Measurements from ENCODE around the gene SOSTDC1. TPM values are rescaled to one million over a fixed set of nuclear protein-coding genes. Genes with fewer than 3 reads are reported as not detected.

SOSTDC1 gene
- total and polyA plus RNA-seq, 7 experiments from 2014 or later = not detected

DNA sequence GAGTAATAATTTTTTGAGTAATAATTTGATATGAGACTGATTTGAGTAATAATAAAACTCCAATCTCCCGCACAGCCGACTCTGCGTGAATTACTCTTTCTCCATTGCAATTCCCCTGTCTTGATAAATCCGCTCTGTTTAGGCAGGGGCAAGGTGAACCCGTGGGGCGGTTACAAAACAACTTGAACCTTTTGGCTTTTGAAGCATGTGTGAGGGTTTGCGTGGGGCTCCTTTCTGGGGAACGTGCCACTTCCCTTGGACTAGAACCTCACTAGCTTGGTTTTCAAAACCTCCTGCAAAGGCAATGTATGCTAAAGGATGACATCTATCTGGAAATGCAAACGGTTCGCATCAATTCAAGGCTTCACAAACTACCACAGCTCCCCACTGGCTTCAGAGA, 45.7 kb downstream of the SOSTDC1 start:
- POLR2A ChIA-PET = interaction anchor here (0.7 to 2.2 kb wide), 4 partner anchors 12 to 878 kb away, joined by 3 to 19 read pairs (median 10); partner anchors contain the start of genes AHR, ANKMY2 and BZW2
- CTCF ChIA-PET = interaction anchor here (1.2 to 2.3 kb wide), 3 partner anchors 9 to 226 kb away, joined by 3 to 5 read pairs (median 5); partner anchors contain the start of genes ANKMY2 and BZW2
- Mint-ChIP-seq H3K9me3 (peaks cover 0 to 5% (median 0%) of the 10 kb centered on the region in 11 donors), H3K4me3 (peak overlapping the region; percentile 82 to 96 (median 88)), H3K27me3 (peaks cover 0 to 19% (median 0%) of the 10 kb centered on the region in 5 donors), H3K27ac (peak overlapping the region in 8 of 9 donors; percentile 84 to 98 (median 92)), H3K36me3 (peaks cover 0 to 5% (median 0%) of the 10 kb centered on the region in 5 donors), H3K4me1 (peaks cover 7 to 23% (median 15%) of the 10 kb centered on the region in 7 donors)
- ATAC-seq = no peak
- Histone ChIP-seq H3K36me3 (ENCODE audit: control insufficient read depth in 2 of 3, insufficient read depth in 3 of 3, low read length in 3 of 3) (no peaks in the 10 kb centered on the region), H3K4me3 (ENCODE audit: low read length) (no peak overlapping the region), H3K4me1 (ENCODE audit: control insufficient read depth in 2 of 2, insufficient read depth in 2 of 2, low read length in 2 of 2) (peaks cover 6 to 9% of the 10 kb centered on the region in 2 donors), H3K27me3 (ENCODE audit: control insufficient read depth in 2 of 2, insufficient read depth in 2 of 2, low read length in 2 of 2) (no peaks in the 10 kb centered on the region), H3K27ac (ENCODE audit: low read depth, low read length) (peak overlapping the region; percentile 78), H3K9me3 (ENCODE audit: control insufficient read depth in 2 of 3, low read length in 3 of 3) (no peaks in the 10 kb centered on the region)
- no peak for DNase-seq
- intact Hi-C loops (cut with micrococcal nuclease) = loop anchor here (1.0 to 5.0 kb wide), 8 partner anchors 9 to 1522 kb away; partner anchors contain the start of genes ANKMY2 (in 2 of the 2), SNX13 (in 2 of the 2), AHR (in 1 of the 2) and TSPAN13 (in 1 of the 2)

DNA sequence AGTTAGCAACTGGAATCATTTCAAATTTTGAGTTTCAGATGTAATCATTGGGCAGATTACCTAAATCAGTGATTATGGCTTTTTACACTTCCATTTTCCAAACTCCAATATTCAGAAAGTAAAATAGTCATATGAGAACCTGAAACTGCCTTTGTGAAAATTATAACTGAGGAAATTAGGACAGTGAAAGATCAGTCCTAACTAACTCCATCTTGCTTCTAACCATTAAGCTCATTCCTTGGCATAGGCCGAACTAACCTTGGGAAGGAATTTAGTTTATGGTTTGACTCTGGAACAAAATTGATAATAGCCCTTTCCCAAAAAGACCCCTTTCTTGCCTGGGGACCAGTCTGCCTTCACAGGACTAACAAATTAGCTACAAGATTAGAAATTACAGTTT, 46.4 kb downstream of the SOSTDC1 start:
- ChIA-PET POLR2A (no interaction called here), CTCF (interaction anchor here (0.8 kb wide), 1 partner anchor 9 kb away, joined by 3 read pairs; no protein-coding TSS in a partner anchor)
- peaks cover 0 to 5% (median 0%) of the 10 kb centered on the region in 11 donors for H3K9me3 Mint-ChIP-seq
- no peak overlapping the region for H3K4me3 ChIP-seq (ENCODE audit: low read length)
- intact Hi-C loops (cut with micrococcal nuclease) = no loop called here
- H3K27ac ChIP-seq (ENCODE audit: low read depth, low read length) = no peak overlapping the region
- peaks cover 7 to 23% (median 15%) of the 10 kb centered on the region in 7 donors for H3K4me1 Mint-ChIP-seq
- no peaks in the 10 kb centered on the region for H3K36me3 ChIP-seq (ENCODE audit: control insufficient read depth in 2 of 3, insufficient read depth in 3 of 3, low read length in 3 of 3)
- no peaks in the 10 kb centered on the region for H3K27me3 ChIP-seq (ENCODE audit: control insufficient read depth in 2 of 2, insufficient read depth in 2 of 2, low read length in 2 of 2)
- peak overlapping the region in 3 of 10 donors; percentile 55 to 87 (median 65) for H3K4me3 Mint-ChIP-seq
- DNase-seq (no peak), ATAC-seq (no peak)
- peak overlapping the region in 3 of 9 donors; percentile 37 to 92 (median 42) for H3K27ac Mint-ChIP-seq
- peaks cover 0 to 5% (median 0%) of the 10 kb centered on the region in 5 donors for H3K36me3 Mint-ChIP-seq
- no peaks in the 10 kb centered on the region for H3K9me3 ChIP-seq (ENCODE audit: control insufficient read depth in 2 of 3, low read length in 3 of 3)
- H3K27me3 Mint-ChIP-seq = peaks cover 0 to 19% (median 0%) of the 10 kb centered on the region in 5 donors
- H3K4me1 ChIP-seq (ENCODE audit: control insufficient read depth in 2 of 2, insufficient read depth in 2 of 2, low read length in 2 of 2) = peaks cover 6 to 9% of the 10 kb centered on the region in 2 donors

DNA sequence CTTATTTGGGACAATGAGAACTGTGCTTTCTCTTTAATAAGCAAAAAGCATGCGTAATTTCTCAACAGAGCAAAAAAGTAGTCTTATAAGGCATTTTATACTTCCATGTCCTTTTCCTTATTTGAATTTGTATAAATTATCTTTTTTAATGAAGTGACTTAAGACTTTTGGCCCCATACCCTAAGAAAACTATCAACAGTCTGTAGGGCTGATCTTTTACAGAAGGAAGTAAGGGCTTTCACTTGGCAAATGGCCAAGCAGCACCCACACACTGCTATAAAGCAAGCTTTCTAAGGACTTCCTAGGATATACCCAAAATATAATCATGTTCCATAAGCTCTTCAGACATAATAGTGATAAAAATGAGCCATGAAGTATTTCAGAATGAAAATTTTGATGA, 47.6 kb downstream of the SOSTDC1 start:
- H3K4me3 Mint-ChIP-seq = no peak overlapping the region
- H3K27ac Mint-ChIP-seq = no peak overlapping the region
- no peaks in the 10 kb centered on the region for H3K9me3 ChIP-seq (ENCODE audit: control insufficient read depth in 2 of 3, low read length in 3 of 3)
- peaks cover 0 to 5% (median 0%) of the 10 kb centered on the region in 5 donors for H3K36me3 Mint-ChIP-seq
- H3K27me3 Mint-ChIP-seq = peaks cover 0 to 19% (median 0%) of the 10 kb centered on the region in 5 donors
- H3K36me3 ChIP-seq (ENCODE audit: control insufficient read depth in 2 of 3, insufficient read depth in 3 of 3, low read length in 3 of 3) = no peaks in the 10 kb centered on the region
- H3K4me1 Mint-ChIP-seq = peaks cover 7 to 23% (median 15%) of the 10 kb centered on the region in 7 donors
- intact Hi-C loops (cut with micrococcal nuclease) = no loop called here
- H3K27ac ChIP-seq (ENCODE audit: low read depth, low read length) = no peak overlapping the region
- ChIA-PET CTCF (no interaction called here), POLR2A (no interaction called here)
- no peak overlapping the region for H3K4me3 ChIP-seq (ENCODE audit: low read length)
- DNase-seq (no peak), ATAC-seq (no peak)
- peaks cover 0 to 5% (median 0%) of the 10 kb centered on the region in 11 donors for H3K9me3 Mint-ChIP-seq
- H3K4me1 ChIP-seq (ENCODE audit: control insufficient read depth in 2 of 2, insufficient read depth in 2 of 2, low read length in 2 of 2) = peaks cover 6 to 9% of the 10 kb centered on the region in 2 donors
- H3K27me3 ChIP-seq (ENCODE audit: control insufficient read depth in 2 of 2, insufficient read depth in 2 of 2, low read length in 2 of 2) = no peaks in the 10 kb centered on the region

DNA sequence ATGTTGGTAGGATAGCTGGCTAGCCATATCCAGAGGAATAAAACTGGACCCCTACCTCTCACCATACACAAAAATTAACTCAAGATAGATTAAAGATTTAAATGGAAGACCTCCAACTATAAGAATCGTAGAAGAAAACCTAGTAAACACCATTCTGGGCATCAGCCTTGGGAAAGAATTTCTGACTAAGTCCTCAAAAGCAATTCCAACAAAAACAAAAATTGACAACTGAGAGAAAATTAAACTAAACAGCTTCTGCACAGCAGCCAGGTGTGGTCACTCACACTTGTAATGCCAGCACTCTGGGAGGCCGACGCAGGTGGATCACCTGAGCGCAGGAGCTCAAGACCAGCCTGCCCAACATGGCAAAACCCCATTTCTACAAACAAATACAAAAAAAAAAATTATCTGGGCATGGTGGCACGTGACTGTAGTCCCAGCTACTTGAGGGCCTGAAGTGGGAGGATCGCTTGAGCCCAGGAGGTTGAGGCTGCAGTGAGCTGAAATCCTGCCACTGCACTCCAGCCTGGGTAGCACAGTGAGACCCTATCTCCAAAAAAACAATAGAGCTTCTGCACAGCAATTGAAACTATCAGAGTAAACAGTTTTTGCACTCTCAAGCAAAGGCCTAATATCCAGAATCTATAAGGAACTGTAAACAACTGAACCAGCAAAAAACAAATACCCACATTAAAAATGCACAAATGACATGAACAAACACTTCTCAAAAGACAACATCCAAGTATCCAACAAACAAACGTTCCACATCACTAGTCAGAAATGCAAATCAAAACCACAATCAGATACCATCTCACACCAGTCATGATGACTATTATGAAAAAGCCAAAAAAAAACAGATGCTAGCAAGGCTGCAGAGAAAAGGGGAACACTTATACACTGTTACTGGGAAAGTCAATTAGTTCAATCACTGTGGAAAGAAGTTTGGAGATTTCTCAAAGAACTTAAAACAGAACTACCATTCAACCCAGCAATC, 49.0 kb downstream of the SOSTDC1 start:
- Mint-ChIP-seq H3K36me3 (peaks cover 0 to 5% (median 0%) of the 10 kb centered on the region in 5 donors), H3K9me3 (peaks cover 0 to 5% (median 0%) of the 10 kb centered on the region in 11 donors), H3K27ac (no peak overlapping the region), H3K27me3 (peaks cover 0 to 19% (median 0%) of the 10 kb centered on the region in 5 donors), H3K4me3 (no peak overlapping the region), H3K4me1 (peaks cover 7 to 18% (median 14%) of the 10 kb centered on the region in 7 donors)
- H3K27me3 ChIP-seq (ENCODE audit: control insufficient read depth in 2 of 2, insufficient read depth in 2 of 2, low read length in 2 of 2) = no peaks in the 10 kb centered on the region
- ChIA-PET POLR2A (interaction anchor here (0.5 kb wide), 1 partner anchor 336 kb away, joined by 3 read pairs; no protein-coding TSS in a partner anchor), CTCF (interaction anchor here (1.1 kb wide), 1 partner anchor 17 kb away, joined by 5 read pairs; no protein-coding TSS in a partner anchor)
- H3K36me3 ChIP-seq (ENCODE audit: control insufficient read depth in 2 of 3, insufficient read depth in 3 of 3, low read length in 3 of 3) = no peaks in the 10 kb centered on the region
- ATAC-seq = no peak
- intact Hi-C loops (cut with micrococcal nuclease) = no loop called here
- peaks cover 5 to 6% of the 10 kb centered on the region in 2 donors for H3K4me1 ChIP-seq (ENCODE audit: control insufficient read depth in 2 of 2, insufficient read depth in 2 of 2, low read length in 2 of 2)
- H3K27ac ChIP-seq (ENCODE audit: low read depth, low read length) = no peak overlapping the region
- H3K4me3 ChIP-seq (ENCODE audit: low read length) = no peak overlapping the region
- no peak for DNase-seq
- no peaks in the 10 kb centered on the region for H3K9me3 ChIP-seq (ENCODE audit: control insufficient read depth in 2 of 3, low read length in 3 of 3)

DNA sequence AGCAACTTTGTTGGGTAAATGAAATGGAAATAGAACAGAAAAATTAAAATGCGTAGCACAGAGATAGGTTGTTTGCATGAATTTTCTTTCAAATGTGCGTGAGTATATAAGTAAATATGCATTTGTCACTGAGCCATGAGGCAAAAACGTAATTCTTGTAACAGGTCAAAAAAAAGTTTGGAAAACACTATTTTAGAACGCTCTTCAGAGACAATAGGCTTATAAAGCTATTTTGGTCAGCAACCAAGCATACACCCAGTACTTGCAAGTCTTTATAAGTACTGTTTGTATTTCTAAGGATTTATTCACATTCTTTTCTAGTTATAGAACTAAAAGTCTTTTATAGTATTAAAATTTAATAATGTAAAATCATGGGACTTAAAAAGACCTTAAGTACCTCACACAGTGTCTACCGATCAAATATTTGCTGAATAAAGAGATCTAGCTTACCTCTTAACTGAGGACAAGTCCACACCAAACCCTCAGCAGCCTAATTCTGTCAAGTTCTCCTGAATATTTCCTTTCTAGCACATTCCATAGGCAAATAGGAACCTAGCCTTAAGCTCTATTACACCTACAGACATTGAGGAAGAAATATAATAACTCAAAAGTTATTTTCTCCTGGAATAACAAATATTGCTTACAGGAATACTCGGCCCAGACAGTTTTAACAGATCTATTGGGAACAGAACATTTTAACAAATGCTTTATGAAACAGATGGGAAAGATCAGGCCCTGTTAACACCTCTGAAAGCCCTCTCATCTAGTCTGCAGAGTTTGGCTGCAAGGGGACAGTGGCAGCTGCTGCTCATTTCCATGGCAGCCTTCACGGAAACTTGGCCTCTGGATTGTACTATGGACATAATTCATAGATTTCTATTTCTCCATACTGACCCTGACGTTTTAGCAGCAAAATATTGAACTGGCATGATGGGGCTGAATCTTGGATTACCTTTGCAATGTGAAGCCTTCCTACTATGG, 53.0 kb downstream of the SOSTDC1 start:
- ATAC-seq = no peak
- no peaks in the 10 kb centered on the region for H3K4me1 ChIP-seq (ENCODE audit: control insufficient read depth in 2 of 2, insufficient read depth in 2 of 2, low read length in 2 of 2)
- Mint-ChIP-seq H3K27ac (no peak overlapping the region), H3K27me3 (peaks cover 0 to 8% (median 0%) of the 10 kb centered on the region in 5 donors), H3K36me3 (no peaks in the 10 kb centered on the region), H3K9me3 (no peaks in the 10 kb centered on the region), H3K4me1 (peaks cover 0 to 4% (median 0%) of the 10 kb centered on the region in 7 donors), H3K4me3 (no peak overlapping the region)
- no peaks in the 10 kb centered on the region for H3K9me3 ChIP-seq (ENCODE audit: control insufficient read depth in 2 of 3, low read length in 3 of 3)
- ChIA-PET POLR2A (no interaction called here), CTCF (interaction anchor here (1.0 kb wide), 1 partner anchor 152 kb away, joined by 4 read pairs; no protein-coding TSS in a partner anchor)
- intact Hi-C loops (cut with micrococcal nuclease) = no loop called here
- H3K4me3 ChIP-seq (ENCODE audit: low read length) = no peak overlapping the region
- no peaks in the 10 kb centered on the region for H3K27me3 ChIP-seq (ENCODE audit: control insufficient read depth in 2 of 2, insufficient read depth in 2 of 2, low read length in 2 of 2)
- H3K27ac ChIP-seq (ENCODE audit: low read depth, low read length) = no peak overlapping the region
- DNase-seq = no peak
- H3K36me3 ChIP-seq (ENCODE audit: control insufficient read depth in 2 of 3, insufficient read depth in 3 of 3, low read length in 3 of 3) = no peaks in the 10 kb centered on the region
